GM12872 (cell line): ENCODE results near the gene GLT1D1.

Experiments
- TF ChIP-seq, protein P1 (sequence below): IDR thresholded peaks from 3 replicates; pipeline ENCODE4 v1.5.1; 2011; ENCODE audit warnings: low read depth, mild to moderate bottlenecking, low read length, moderate library complexity; ENCODE audit not compliant: insufficient read depth

GLT1D1 gene

DNA sequence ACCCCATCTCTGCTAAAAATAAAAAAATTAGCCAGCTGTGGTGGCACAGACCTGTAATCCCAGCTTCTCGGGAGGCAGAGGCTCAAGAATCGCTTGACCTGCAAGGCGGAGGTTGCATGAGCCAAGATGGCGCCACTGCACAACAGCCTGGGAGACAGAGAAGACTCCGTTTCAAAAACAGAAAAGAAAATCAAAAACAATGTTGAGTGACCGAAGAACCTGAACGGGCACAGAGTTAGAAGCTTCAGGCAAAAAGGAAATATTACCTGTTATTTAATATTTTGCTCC lies 3.5 kb downstream of the GLT1D1 start:
- TF ChIP-seq, protein P1, sequence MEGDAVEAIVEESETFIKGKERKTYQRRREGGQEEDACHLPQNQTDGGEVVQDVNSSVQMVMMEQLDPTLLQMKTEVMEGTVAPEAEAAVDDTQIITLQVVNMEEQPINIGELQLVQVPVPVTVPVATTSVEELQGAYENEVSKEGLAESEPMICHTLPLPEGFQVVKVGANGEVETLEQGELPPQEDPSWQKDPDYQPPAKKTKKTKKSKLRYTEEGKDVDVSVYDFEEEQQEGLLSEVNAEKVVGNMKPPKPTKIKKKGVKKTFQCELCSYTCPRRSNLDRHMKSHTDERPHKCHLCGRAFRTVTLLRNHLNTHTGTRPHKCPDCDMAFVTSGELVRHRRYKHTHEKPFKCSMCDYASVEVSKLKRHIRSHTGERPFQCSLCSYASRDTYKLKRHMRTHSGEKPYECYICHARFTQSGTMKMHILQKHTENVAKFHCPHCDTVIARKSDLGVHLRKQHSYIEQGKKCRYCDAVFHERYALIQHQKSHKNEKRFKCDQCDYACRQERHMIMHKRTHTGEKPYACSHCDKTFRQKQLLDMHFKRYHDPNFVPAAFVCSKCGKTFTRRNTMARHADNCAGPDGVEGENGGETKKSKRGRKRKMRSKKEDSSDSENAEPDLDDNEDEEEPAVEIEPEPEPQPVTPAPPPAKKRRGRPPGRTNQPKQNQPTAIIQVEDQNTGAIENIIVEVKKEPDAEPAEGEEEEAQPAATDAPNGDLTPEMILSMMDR: no peak

DNA sequence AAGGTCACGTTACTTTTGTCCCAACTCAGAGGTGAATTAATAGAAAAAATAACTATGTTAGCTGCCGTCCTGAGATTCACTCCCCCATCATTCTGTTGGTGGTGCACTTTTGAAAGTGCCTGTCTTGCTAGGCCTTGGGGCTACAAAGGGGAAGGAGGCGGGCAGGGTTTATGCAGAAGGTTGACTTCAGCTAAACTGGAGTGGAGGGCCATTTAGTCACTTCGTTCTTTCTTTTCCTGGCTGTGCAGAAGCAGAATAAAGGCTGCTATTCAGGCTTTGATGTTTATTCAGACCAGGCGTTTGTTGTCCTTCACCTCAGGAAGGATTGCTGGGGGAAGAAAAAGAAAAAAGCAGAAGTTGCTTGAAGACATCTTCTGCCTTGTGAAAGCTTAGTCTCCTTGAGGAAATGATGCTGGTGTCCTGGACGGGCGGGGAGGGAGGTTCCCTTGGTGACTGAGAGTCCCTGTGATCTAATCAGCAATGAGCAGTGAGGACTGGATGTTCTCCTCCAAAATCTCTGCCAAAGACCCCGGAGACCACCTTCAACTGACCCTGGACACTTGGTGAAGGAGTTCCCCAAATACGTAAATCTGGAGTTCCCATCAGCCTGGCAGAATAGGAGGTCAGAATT lies 4.0 kb downstream of the GLT1D1 start:
- TF ChIP-seq, protein P1: no peak

DNA sequence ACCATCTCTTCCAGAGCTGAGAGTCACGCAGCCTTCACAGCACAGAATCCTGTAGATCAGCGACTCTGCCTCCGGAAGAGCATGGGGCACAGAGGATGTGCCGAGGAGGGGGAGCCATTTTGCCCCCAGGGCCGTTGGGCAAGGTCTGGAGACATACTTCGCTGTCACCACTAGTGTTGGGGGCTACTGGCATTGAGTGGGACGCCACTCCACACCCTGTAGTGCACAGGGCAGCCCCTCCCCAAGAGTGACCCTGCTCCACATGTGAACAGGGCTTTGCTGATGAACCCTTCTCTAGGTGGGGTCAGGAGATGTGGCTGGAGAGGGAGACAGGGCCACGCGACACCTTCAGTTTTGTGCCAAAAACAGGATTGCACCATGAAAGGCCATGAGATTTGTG lies 6.0 kb downstream of the GLT1D1 start:
- TF ChIP-seq, protein P1: no peak

DNA sequence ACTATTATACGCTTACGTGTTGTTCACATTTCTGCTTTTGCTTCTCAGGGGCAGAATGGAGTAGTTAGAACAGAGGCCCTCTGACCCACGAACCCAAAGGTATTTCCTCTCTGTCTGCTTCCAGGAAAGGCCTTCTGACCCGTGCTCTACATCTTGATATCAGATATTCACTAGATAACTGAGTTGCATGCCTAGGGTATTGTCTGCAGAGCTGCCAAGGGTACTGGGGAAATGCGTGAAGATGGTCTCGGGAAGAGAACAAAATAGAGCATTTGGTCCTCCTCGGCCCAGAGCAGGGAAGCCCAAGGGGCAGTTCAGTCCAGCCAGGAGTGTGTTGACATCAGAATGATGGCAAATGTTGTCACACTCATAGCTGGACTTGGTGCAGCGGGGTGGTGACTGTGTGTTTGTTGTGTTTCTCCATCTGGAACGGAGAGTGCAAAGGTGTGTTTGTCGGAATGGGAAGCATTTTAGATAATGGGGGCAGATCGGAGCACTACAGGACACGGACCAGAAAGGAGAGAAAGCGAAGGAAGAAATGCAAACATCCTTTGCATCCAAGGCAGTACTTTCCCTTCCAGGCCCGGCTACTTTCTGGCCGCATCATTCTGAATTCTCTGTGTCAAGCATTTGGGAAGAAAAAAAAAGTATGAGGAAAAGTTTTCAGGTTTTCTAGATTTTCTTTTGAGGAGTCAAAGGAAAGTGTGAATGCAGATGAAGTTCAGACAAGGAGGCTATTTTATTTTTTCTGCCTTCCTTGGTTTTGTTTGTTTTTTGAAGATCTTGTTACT lies 8.1 kb downstream of the GLT1D1 start:
- TF ChIP-seq, protein P1: no peak

DNA sequence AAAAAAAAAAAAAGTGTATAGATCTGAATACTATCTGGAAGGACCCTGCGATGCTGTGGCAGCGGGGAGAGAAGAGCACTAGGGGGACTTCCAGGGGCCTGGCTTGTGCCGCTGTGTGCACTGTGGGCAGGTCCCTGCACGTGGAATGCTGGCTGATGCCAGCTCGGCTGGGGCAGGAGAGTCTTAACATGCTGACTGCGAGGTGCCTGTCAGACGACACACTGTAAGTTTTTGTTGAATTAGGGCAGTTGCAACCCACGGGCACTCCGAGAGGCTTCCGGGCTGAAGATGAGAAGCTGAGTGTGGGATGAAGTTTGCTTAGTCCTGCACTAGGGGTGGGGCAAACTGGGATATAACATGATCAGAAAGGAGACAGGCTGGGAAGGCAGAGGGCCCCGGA lies 10.7 kb downstream of the GLT1D1 start:
- TF ChIP-seq, protein P1: no peak

DNA sequence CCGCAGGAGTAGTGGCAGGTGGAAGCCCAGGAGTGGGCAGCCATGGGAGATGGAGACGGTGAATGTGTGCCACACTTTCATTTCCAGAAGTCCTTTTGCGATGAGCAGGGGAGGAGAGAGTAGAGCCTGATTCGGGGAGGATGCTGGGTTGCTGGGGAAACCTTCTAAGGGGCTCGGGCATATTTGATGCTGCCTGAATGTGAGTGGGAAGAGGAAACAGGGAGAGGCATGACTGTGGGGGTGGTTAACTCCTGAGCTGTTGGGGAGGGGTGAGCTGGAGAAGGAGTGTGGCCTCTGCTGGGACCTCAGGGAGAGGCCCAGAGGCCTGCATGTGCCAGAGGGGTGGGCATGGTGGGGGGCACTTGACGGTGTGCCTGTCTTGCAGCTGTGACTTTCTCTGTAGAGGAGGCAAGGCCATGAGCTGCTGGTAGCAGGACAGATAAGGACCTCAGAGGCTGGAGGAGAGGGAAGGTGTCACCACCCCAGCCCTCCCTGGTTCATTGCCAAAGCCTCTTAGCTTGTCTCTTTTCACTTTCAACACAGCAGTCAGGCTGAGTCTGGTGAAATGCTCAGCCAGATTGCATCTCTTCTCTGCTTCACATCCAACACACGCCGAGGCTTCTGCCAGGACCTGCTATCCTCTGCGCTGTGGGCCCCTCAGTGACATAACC lies 11.4 kb downstream of the GLT1D1 start:
- TF ChIP-seq, protein P1: no peak

DNA sequence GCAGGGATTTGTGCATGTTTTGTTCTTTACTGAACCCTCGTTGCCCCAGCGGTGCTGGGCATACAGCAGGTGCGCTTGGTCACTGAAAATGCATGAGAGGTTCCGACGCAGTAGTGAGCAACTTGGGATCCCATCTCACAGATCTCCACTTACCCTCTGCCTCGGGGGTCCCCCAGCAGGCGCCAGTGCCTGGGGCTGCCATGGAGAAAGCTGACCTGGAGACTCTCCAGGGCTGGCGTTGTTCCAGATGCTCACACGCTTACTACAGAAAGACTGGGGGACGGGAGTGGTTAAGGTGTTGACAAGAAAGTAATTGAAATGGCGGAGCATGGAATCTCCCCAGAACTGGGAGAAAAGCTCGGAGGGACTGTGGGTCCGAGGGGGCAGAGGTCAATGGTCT lies 14.2 kb downstream of the GLT1D1 start:
- TF ChIP-seq, protein P1: no peak
